Cardiac septum (tissue), 1 donor: Measurements from ENCODE around the gene OPALIN. TPM values are rescaled to one million over a fixed set of nuclear protein-coding genes. Genes with fewer than 3 reads are reported as not detected.

ENCODE experiments used
- DNase-seq: peaks from one replicate; pipeline ENCODE4 v3.0.0-alpha.2; 2020; ENCODE audit warnings: low spot score
- intact Hi-C: fragments of 100-400 bp; cut with DNase I; formaldehyde crosslinking; loops from one replicate; pipeline ENCODE4 v1.14.0; 2022
- long read RNA-seq: library from polyadenylated mRNA; unstranded; transcript quantifications from one replicate; pipeline ENCODE4 v2.0.0, GENCODE V29; 2021
- total RNA-seq: library from RNA; stranded (reverse); fragmentation: NEBNext Ultra II Directional; extraction: Animal tissue kit (Norgen Biotek cat#: 25700); gene quantifications from one replicate; pipeline ENCODE4 v1.2.1, GENCODE V29; 2021
- donor health status: DM: no; HTN: no; CAD: no.

Gene OPALIN, protein sequence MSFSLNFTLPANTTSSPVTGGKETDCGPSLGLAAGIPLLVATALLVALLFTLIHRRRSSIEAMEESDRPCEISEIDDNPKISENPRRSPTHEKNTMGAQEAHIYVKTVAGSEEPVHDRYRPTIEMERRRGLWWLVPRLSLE
- not detected for total RNA-seq
- long read RNA-seq, result 0 reads

- intact Hi-C loops, result no loop called here
- no peak for DNase-seq
These were observed at the start of gene OPALIN for GRCh38 chr10:96358851-96359540. Gene OPALIN (minus strand): TSS chr10:96359002. CDS start chr10:96358896, 106 bp downstream.

- intact Hi-C loops, result no loop called here
- no peak for DNase-seq
These were observed 49.4 kb upstream of the OPALIN start for GRCh38 chr10:96408201-96408600.

- DNase-seq, result peak; percentile 43
- intact Hi-C loops, result no loop called here
These were observed 48.8 kb upstream of the OPALIN start for GRCh38 chr10:96407560-96408069.

GRCh38 chr10:96406091-96406490, 47.3 kb upstream of the OPALIN start:
- peak; percentile 31 for DNase-seq
- intact Hi-C loops, result no loop called here

DNA sequence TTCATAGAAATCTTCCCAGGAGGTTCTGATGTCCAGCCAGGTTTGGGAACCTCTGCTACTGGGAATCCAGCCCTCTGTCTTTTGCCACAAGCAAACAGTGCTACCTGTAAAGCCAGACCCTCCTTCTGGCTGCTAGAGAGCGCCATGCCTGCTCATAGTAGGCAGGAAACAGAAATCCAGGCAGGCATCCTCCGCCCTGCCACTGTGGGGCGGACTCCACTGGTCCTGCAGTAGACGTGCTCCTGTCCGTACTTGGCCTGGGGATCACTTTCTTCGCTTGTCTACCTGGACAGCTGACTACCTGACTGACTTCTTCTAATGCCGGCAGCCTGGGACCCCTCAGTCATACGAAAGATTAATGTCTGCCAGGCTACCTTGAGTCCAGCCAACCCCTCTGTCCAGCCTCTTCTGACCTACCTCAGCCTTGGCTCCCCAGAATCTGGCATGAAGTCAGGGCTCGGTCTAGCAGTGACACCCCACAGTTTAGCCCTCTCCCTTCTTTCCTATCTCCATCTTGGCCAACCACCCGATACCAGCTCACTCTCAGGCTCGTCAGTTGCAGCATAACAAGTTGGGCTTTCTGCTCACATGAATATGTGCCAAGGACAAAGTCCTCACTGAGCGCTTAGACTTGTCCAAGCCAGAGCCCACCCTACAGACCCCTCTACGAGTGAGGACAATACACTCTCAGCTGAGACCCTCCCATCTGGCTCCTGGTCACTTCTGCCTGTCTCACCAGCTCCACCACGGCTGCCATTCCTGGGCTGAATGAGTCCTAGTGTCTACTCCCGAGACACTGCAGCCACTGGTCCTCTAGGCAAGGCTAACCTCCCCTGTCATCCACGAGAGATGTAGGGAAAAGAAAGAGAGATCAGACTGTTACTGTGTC, 43.9 kb upstream of the OPALIN start:
- peak; percentile 47 for DNase-seq
- intact Hi-C loops, result no loop called here

DNA sequence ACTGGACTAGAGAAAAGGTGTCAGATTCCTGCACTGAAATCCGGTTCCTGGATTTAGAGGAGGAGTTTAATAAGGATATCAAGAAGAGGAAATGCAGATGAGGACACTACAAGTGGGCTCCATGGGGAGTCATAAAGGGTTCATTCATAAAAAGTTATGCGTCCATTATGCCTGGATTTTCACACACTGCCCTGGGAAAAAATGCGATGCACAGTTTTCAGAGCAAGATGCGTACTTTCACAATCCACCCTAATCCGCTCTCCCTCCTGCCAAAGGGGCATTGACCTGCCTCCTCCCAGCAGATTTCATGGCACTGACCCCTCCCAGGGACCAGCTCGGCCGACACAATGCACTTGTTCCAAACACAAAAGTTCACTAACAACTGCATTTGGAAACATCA, 42.2 kb upstream of the OPALIN start:
- intact Hi-C loops, result no loop called here
- DNase-seq, result peak; percentile 36

- no peak for DNase-seq
- intact Hi-C loops, result no loop called here
These were observed 41.7 kb upstream of the OPALIN start for GRCh38 chr10:96400465-96400864.

- DNase-seq, result no peak
These were observed 39.1 kb upstream of the OPALIN start for GRCh38 chr10:96397902-96398301.

DNA sequence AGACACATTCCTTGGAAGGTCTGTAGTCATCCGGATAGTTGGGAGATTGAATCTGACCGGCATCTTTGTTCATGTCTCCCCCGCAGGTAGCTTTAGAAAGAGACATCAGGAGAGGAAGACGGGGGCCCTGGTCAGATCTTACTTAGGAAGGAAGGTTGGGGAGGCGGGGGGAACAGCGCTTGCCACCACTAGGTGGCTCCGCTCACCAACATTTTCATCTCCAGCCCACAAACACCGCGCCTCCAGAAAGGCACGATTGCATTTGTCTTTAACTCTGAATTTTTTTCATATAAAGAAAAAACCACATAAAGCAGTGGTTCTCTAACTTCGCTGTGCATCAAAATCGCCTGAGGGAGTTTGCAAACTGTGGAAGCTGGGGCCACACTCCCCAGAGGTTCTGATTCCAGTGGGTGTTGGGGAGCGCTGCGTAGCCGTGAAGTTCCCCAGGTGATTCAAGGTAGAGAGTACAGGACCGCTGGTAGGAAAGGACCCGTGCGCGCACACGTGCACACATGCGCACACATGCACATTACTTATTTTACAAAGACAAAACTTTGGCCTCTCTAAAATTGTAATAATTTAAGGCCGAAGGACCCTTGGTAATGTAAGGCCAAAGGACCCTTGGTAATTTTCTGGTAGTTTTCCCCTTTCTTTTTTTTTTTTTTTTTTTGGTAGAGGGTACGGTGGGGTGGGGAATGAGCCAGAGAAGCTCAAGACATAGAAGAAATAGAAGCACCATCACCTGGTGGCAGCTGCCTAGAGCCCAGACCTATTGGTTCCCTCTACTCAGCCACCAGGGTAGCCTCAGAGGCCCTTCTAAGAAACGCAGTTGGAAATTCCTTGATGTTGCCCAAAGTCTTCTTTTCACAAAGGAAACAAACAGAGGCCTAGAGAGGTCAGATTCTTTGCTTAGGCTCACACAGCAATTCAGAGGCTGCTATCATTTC, 37.4 kb upstream of the OPALIN start:
- no peak for DNase-seq
- intact Hi-C loops, result loop anchor here (2.0 to 10.0 kb wide), 5 partner anchors 17 to 631 kb away; partner anchors contain the start of gene TLL2

More at GRCh38 chr10:96397902-96398301, 39.1 kb upstream of the OPALIN start:
- intact Hi-C loops, result loop anchor here (2.0 to 10.0 kb wide), 5 partner anchors 15 to 629 kb away; partner anchors contain the start of gene TLL2

DNA sequence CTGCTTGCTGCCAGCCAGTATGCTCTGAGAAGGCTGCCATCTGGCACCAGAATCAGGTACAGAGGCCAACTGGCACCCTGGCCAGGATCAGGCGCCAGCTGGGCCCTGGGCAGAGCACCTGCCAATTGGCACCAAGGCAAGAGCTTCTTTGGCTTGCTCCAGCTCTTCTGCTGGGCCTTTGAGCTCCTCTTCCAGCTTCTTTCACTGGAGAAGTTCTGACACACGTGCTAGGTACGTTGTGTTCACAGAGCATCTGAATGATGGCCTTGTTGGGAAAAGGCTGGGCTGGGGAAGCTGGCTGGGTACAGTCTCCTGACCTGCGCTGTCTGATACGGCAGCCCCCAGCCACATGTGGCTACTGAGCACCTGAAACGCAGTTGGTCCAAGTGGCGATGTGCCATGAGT, 31.7 kb upstream of the OPALIN start:
- intact Hi-C loops, result loop anchor here (10.0 kb wide), 2 partner anchors 224 to 354 kb away; no protein-coding TSS in a partner anchor
- peak; percentile 85 for DNase-seq

DNA sequence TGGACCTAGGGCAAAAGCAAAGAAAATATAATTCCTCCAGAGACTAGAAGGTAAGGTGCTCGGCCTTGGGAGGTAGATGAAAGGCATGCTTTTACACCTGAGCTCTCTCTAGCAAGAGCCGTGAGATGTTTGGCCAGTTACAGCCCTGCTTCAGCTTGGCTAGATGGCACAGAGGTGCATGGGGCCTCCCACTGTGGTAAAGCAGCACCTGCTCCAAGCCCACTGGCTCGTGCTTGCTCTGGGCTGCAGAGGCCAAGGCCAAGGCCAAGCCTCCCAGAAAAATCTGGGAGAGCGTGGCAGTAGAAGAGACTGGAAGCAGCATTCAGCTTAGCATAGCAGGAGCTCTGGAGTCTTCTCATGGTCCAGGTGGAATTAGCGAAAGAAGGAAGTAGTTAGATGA, 31.0 kb upstream of the OPALIN start:
- DNase-seq, result no peak
- intact Hi-C loops, result loop anchor here (10.0 kb wide), 2 partner anchors 225 to 355 kb away; no protein-coding TSS in a partner anchor

- intact Hi-C loops, result no loop called here
- no peak for DNase-seq
These were observed 28.8 kb upstream of the OPALIN start for GRCh38 chr10:96387601-96388000.

DNA sequence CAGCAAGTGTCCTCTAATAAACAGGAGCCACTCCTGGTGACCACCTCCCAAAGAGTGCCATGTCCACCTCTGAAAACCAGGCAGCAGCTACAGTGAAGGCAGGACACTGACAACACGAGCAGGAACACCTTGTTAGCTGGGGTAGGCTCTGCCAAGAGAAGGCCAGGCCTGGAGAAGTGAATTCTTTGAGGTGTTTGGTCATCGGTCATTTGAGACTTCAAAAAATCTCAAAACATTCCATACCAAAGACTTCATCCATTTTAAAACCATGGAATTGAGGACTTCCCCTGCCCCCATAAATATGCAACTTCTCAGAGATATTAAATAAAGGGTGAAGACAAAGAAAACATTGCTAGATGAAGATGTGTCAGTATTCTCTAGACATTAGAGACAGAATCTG, 28.4 kb upstream of the OPALIN start:
- DNase-seq, result no peak
- intact Hi-C loops, result no loop called here

GRCh38 chr10:96384506-96384905, 25.7 kb upstream of the OPALIN start:
- intact Hi-C loops, result no loop called here
- DNase-seq, result no peak

GRCh38 chr10:96380821-96381220, 22.0 kb upstream of the OPALIN start:
- no peak for DNase-seq

DNA sequence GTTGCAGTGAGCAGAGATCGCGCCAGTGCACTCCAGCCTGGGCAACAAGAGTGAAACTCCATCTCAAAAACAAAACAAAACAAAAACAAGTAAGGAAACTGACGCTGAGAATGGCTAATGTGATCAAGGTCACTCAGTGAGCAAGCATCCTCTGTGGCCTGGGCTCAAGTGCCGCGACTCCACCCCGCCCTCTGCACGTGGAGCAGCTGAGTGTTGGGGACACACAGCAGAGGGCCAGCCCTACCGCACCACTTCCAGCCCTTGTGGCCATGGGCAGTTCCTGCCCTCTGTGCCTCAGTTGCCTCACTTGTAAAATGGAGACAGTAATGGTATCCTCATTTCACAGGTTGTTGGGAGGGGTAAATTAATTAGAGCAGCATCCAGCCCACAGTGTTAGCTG, 21.0 kb upstream of the OPALIN start:
- intact Hi-C loops, result loop anchor here (5.0 kb wide), 1 partner anchor 133 kb away; the partner anchor contains the start of gene TLL2
- no peak for DNase-seq

More at GRCh38 chr10:96380821-96381220, 22.0 kb upstream of the OPALIN start:
- intact Hi-C loops, result no loop called here

DNA sequence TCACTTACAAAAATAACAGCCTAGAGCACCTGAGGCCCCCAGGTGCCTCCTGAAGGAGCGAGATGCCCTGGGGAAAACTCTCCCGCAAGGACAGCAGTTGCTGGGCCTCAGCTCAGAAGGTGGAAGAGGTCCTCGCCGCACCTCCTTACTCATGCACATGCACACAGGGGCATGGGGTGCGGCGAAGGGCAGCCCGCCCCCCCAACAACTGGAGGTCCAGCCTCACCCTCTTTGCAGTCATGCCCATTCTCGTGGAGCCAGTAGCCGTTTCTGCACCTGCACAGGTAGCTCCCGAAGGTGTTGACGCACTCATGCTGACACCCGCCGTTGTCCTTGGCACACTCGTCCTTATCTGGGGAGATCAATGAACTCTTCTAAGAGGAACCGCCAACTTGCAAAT, 19.9 kb upstream of the OPALIN start:
- intact Hi-C loops, result loop anchor here (5.0 kb wide), 1 partner anchor 134 kb away; the partner anchor contains the start of gene TLL2

DNA sequence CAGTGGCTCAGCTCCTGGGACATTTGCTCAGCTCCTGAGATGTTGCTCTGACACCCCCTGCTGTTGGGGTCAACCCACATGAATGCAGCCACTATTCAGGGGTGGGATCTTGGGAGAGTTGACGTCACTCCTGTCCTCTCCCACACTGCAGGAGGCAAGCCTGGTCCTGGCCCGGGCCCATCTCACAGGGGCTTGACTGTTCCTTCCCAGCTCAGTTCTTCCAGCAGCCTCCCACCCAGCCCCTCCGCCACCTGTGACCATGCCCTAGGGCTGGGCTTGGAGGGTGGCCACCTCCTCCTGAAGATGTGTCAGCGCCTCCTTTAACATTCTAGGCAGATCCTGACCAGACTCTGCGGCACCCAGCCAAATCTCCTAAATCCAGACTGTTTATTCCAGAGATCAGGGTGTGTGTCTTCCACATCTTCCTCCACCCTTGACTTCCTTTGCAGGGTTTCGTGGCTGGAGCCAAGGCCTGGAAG, 19.1 kb upstream of the OPALIN start:
- DNase-seq, result peak; percentile 75
- intact Hi-C loops, result loop anchor here (5.0 kb wide), 1 partner anchor 134 kb away; the partner anchor contains the start of gene TLL2

More for the DNA sequence above, 19.9 kb upstream of the OPALIN start:
- DNase-seq, result peak; percentile 39
